Dendritic cell treated with granulocyte-macrophage colony-stimulating factor and Interleukin-4, amounts not matched to agents 40 ng/mL and 50 ng/mL, for 4 days (primary cell): ENCODE measurements around the gene MRPS31.

ENCODE experiments used
- H3K27ac Mint-ChIP-seq: one replicate; pipeline ENCODE4 v1.8.0; 2022; ENCODE audit warnings: mild to moderate bottlenecking, mixed read lengths
- H3K27me3 Mint-ChIP-seq: one replicate; pipeline ENCODE4 v1.8.0; 2022; ENCODE audit warnings: mild to moderate bottlenecking, mixed read lengths
- H3K36me3 Mint-ChIP-seq: one replicate; pipeline ENCODE4 v1.8.0; 2022; ENCODE audit warnings: low read depth, mixed read lengths
- H3K4me1 Mint-ChIP-seq: one replicate; pipeline ENCODE4 v1.8.0; 2022; ENCODE audit warnings: low read depth, mixed read lengths
- H3K4me3 Mint-ChIP-seq: one replicate; pipeline ENCODE4 v1.8.0; 2022; ENCODE audit warnings: mild to moderate bottlenecking, moderate library complexity, mixed read lengths
- H3K9me3 Mint-ChIP-seq: one replicate; pipeline ENCODE4 v1.8.0; 2022; ENCODE audit warnings: mixed read lengths
- intact Hi-C: fragments of 100-400 bp; cut with micrococcal nuclease; formaldehyde crosslinking; loops from one replicate; pipeline ENCODE4 v1.15.0; 2022

The MRPS31 gene

DNA sequence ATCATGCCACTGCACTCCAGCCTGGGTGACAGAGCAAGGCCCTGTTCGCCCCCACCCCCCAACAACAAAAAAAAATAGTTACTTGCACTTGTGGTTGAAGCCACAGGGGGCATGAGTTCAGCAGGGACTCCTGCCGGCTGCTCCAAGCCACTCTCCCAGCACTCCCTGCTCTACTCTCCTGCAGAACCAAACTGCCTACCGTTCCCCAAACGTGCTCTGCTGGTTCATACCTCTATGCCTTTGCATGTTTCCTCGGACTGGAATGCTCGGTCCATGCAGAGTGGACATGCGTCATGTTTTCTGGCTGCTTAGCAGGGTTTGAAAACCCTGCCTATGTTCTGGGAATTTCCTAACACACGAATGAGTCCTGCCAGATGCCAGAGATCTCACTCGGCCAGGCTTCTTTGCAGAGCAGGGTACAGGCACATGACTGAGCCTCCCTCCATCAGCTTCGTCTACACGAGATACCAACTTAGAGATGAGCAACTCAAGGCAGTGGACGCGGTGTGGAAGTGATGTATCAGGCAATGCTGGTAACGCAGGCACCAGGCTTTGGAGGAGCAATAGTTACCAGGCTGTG is 9.9 kb upstream of the MRPS31 start:
- Mint-ChIP-seq H3K27ac (no peak overlapping the region), H3K36me3 (no peaks in the 10 kb centered on the region), H3K9me3 (no peaks in the 10 kb centered on the region), H3K4me1 (peaks cover 63% of the 10 kb centered on the region), H3K27me3 (no peaks in the 10 kb centered on the region), H3K4me3 (no peak overlapping the region)
- intact Hi-C loops, result no loop called here

DNA sequence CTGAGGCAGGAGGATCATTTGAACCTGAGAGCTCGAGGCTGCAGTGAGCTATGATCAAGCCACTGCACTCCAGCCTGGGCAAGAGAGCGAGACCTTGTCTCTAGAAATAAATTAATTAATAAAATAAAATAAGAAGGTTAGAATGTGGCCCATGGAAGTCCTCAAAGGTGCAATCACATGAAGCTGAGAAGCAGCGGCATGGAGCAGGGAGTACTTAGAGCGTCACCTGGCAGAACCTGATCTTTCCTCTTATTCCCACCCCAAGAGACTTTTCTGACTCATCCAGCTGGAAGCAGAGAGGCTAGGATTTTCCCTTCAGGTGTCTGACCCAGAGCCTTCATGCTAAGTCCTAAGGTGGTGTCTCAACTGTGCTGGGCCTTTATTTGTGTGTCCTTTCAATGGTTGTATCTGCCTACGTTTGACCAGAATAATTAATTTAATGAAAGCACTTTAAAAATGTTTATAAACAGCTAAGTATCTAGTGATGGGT is 8.9 kb upstream of the MRPS31 start:
- H3K9me3 Mint-ChIP-seq, result no peaks in the 10 kb centered on the region
- H3K4me1 Mint-ChIP-seq, result peaks cover 63% of the 10 kb centered on the region
- no peaks in the 10 kb centered on the region for H3K36me3 Mint-ChIP-seq
- H3K4me3 Mint-ChIP-seq, result no peak overlapping the region
- H3K27me3 Mint-ChIP-seq, result no peaks in the 10 kb centered on the region
- no peak overlapping the region for H3K27ac Mint-ChIP-seq
- intact Hi-C loops, result loop anchor here (10.0 kb wide), 4 partner anchors 115 to 1095 kb away; partner anchors contain the start of gene FOXO1

DNA sequence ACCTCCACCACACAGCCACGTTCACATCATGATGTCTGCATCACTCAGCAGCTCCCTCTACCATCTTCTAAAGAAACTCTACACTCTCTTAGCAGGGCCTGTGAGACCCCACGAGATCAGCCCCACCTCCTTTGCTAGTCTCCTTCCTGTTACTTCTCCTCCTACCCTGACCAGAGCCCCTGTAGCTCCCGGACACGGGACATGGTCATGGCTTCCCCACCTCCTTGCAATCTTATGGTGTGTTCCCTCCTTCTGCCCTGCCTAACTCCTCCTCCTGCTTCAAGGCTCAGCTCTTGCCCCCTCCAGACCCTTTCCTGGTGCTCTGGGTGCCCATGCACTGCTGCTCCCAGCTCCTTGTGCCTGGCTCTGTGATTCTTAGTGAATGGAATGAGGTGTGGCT is 8.1 kb upstream of the MRPS31 start:
- Mint-ChIP-seq H3K27me3 (no peaks in the 10 kb centered on the region), H3K9me3 (no peaks in the 10 kb centered on the region), H3K4me1 (peaks cover 55% of the 10 kb centered on the region), H3K4me3 (no peak overlapping the region), H3K36me3 (no peaks in the 10 kb centered on the region), H3K27ac (no peak overlapping the region)
- intact Hi-C loops, result loop anchor here (10.0 kb wide), 4 partner anchors 114 to 1094 kb away; partner anchors contain the start of gene FOXO1

GRCh38 chr13:40777809-40778175 is 6.8 kb upstream of the MRPS31 start:
- Mint-ChIP-seq H3K27ac (no peak overlapping the region), H3K4me3 (no peak overlapping the region), H3K36me3 (no peaks in the 10 kb centered on the region), H3K9me3 (no peaks in the 10 kb centered on the region), H3K27me3 (no peaks in the 10 kb centered on the region), H3K4me1 (peaks cover 43% of the 10 kb centered on the region)
- intact Hi-C loops, result loop anchor here (2.0 to 10.0 kb wide), 5 partner anchors 37 to 1093 kb away; partner anchors contain the start of gene FOXO1

- intact Hi-C loops, result loop anchor here (2.0 to 10.0 kb wide), 5 partner anchors 38 to 1092 kb away; partner anchors contain the start of gene FOXO1
- Mint-ChIP-seq H3K4me3 (peak overlapping the region; percentile 39), H3K27ac (peak overlapping the region; percentile 15), H3K9me3 (no peaks in the 10 kb centered on the region), H3K4me1 (peaks cover 40% of the 10 kb centered on the region), H3K27me3 (no peaks in the 10 kb centered on the region), H3K36me3 (no peaks in the 10 kb centered on the region)
These were observed 6.3 kb upstream of the MRPS31 start for GRCh38 chr13:40777166-40777808.

- Mint-ChIP-seq H3K36me3 (no peaks in the 10 kb centered on the region), H3K4me1 (peaks cover 34% of the 10 kb centered on the region), H3K27me3 (no peaks in the 10 kb centered on the region), H3K4me3 (no peak overlapping the region), H3K9me3 (no peaks in the 10 kb centered on the region), H3K27ac (peak overlapping the region; percentile 15)
- intact Hi-C loops, result loop anchor here (2.0 to 10.0 kb wide), 5 partner anchors 38 to 1092 kb away; partner anchors contain the start of gene FOXO1
These were observed 5.7 kb upstream of the MRPS31 start for GRCh38 chr13:40776681-40777165.

GRCh38 chr13:40776232-40776631 is 5.2 kb upstream of the MRPS31 start:
- peak overlapping the region; percentile 15 for H3K27ac Mint-ChIP-seq
- H3K4me3 Mint-ChIP-seq, result no peak overlapping the region
- peaks cover 29% of the 10 kb centered on the region for H3K4me1 Mint-ChIP-seq
- no peaks in the 10 kb centered on the region for H3K27me3 Mint-ChIP-seq
- peaks cover 2% of the 10 kb centered on the region for H3K36me3 Mint-ChIP-seq
- intact Hi-C loops, result loop anchor here (2.0 to 10.0 kb wide), 5 partner anchors 39 to 1091 kb away; partner anchors contain the start of gene FOXO1
- no peaks in the 10 kb centered on the region for H3K9me3 Mint-ChIP-seq

DNA sequence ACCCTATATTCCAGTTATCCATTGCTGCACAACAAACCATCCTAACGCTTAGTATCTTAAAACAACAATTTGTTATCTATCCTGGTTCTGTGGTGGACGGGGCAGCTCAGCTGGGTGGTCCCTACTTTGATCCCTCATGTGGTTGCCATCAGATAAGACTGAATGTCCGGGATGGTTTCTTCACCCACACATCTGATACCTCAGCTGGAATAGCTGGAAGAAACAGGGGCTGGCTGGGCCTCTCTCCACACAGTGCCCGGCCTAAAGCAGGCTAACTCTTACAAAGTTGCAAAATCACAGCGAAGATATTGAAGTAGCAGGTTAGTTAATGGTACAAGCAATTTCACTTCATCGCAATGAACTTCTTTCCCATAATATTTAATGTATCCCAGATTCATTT is 3.7 kb upstream of the MRPS31 start:
- H3K27ac Mint-ChIP-seq, result no peak overlapping the region
- no peaks in the 10 kb centered on the region for H3K27me3 Mint-ChIP-seq
- H3K9me3 Mint-ChIP-seq, result no peaks in the 10 kb centered on the region
- H3K36me3 Mint-ChIP-seq, result peaks cover 10% of the 10 kb centered on the region
- intact Hi-C loops, result loop anchor here (5.0 to 10.0 kb wide), 5 partner anchors 110 to 1090 kb away; partner anchors contain the start of genes FOXO1 and WBP4
- H3K4me1 Mint-ChIP-seq, result peaks cover 34% of the 10 kb centered on the region
- no peak overlapping the region for H3K4me3 Mint-ChIP-seq

DNA sequence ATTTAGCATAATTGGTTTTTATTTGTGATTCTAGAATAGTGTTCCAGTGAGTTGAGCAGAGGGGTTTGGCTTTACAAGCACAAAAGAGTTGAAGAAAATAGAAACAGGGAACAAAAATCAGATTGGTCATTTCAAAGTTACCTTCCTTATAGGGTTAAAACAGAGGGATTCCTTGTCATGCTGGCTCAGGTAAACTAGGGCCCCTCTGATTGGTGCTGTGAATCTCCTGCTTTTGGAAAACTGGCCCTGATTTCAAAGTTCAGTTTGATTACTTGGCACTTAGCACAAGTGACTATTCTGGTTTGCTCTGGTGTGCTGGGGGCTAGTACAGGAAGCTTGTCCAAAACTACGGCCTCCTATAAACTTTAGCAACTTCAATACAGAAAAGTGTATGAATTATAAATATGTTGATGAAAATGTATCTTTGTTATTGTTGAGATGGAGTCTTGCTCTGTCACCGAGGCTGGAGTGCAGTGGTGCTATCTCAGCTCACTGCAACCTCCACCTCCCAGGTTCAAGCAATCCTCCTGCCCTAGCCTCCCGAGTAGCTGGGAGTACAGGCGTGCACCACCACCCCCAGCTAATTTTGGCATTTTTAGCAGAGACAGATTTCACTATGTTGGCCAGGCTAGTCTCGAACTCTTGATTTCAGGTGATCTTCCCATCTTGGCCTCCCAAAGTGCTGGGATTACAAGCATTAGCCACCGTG is 1.9 kb upstream of the MRPS31 start:
- H3K27me3 Mint-ChIP-seq, result no peaks in the 10 kb centered on the region
- H3K27ac Mint-ChIP-seq, result no peak overlapping the region
- H3K4me1 Mint-ChIP-seq, result peaks cover 29% of the 10 kb centered on the region
- H3K36me3 Mint-ChIP-seq, result peaks cover 10% of the 10 kb centered on the region
- intact Hi-C loops, result loop anchor here (5.0 to 10.0 kb wide), 5 partner anchors 108 to 1088 kb away; partner anchors contain the start of genes FOXO1 and WBP4
- no peaks in the 10 kb centered on the region for H3K9me3 Mint-ChIP-seq
- H3K4me3 Mint-ChIP-seq, result no peak overlapping the region

GRCh38 chr13:40770609-40770933 is 419 bp downstream of the MRPS31 start:
- H3K4me1 Mint-ChIP-seq, result peaks cover 13% of the 10 kb centered on the region
- intact Hi-C loops, result loop anchor here (5.0 to 10.0 kb wide), 5 partner anchors 106 to 1086 kb away; partner anchors contain the start of genes FOXO1 and WBP4
- peak overlapping the region; percentile 95 for H3K27ac Mint-ChIP-seq
- no peaks in the 10 kb centered on the region for H3K27me3 Mint-ChIP-seq
- peaks cover 19% of the 10 kb centered on the region for H3K36me3 Mint-ChIP-seq
- H3K9me3 Mint-ChIP-seq, result no peaks in the 10 kb centered on the region
- H3K4me3 Mint-ChIP-seq, result peak overlapping the region; percentile 95

DNA sequence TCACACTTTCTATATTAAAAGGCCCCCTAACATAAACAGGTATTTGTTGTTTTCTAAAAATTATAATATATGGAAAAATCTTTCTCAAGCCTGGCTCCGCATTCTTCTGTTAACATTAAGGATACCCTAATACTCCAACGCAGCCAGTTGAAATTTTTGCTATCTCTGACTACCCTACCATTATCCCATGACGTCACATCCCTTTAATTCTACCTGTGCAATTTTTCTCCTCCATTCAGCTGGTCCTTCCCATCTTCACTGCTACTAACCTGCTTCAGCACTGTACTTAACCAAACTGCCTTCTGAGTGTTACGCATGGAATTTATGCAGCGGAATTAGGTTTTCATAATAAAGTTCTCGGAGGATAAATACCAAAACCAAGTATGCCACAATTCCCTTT is 1.0 kb downstream of the MRPS31 start:
- intact Hi-C loops, result loop anchor here (5.0 to 10.0 kb wide), 5 partner anchors 105 to 1085 kb away; partner anchors contain the start of genes FOXO1 and WBP4
- Mint-ChIP-seq H3K36me3 (peaks cover 20% of the 10 kb centered on the region), H3K27ac (no peak overlapping the region), H3K4me1 (peaks cover 13% of the 10 kb centered on the region), H3K27me3 (no peaks in the 10 kb centered on the region), H3K4me3 (peak overlapping the region; percentile 95), H3K9me3 (no peaks in the 10 kb centered on the region)

GRCh38 chr13:40765602-40766001 is 5.4 kb downstream of the MRPS31 start:
- no peak overlapping the region for H3K4me3 Mint-ChIP-seq
- intact Hi-C loops, result no loop called here

GRCh38 chr13:40764587-40765403 is 6.2 kb downstream of the MRPS31 start:
- H3K4me1 Mint-ChIP-seq, result peaks cover 4% of the 10 kb centered on the region
- H3K27ac Mint-ChIP-seq, result no peak overlapping the region
- intact Hi-C loops, result no loop called here
- H3K4me3 Mint-ChIP-seq, result no peak overlapping the region
- H3K27me3 Mint-ChIP-seq, result no peaks in the 10 kb centered on the region
- H3K36me3 Mint-ChIP-seq, result peaks cover 50% of the 10 kb centered on the region
- H3K9me3 Mint-ChIP-seq, result no peaks in the 10 kb centered on the region

More at GRCh38 chr13:40765602-40766001, 5.4 kb downstream of the MRPS31 start:
- Mint-ChIP-seq H3K9me3 (no peaks in the 10 kb centered on the region), H3K4me1 (peaks cover 12% of the 10 kb centered on the region), H3K27me3 (no peaks in the 10 kb centered on the region), H3K36me3 (peaks cover 44% of the 10 kb centered on the region), H3K27ac (no peak overlapping the region)
